Neural progenitor cell (in vitro differentiated cells): Measurements from ENCODE around the gene NEDD4. TPM values are rescaled to one million over a fixed set of nuclear protein-coding genes. Genes with fewer than 3 reads are reported as not detected.
"Not testable (repeated sequence)": the region's sequence is repeated elsewhere in the genome, so short reads cannot be mapped to it uniquely, and the experiment has no call there.

ENCODE experiments used
- DNase-seq: peaks from one replicate; pipeline ENCODE4 v3.0.0-alpha.2; 2016; ENCODE audit warnings: low spot score
- H2AFZ ChIP-seq: fragments of 200-600 bp; sonication (generic); replicated peaks from 2 replicates; pipeline ENCODE4 v1.6.1; 2016; ENCODE audit warnings: antibody characterized with exemption
- H3F3A ChIP-seq: fragments of 200-600 bp; sonication (generic); 2 replicates; pipeline ENCODE4 v1.6.1; 2016; ENCODE audit warnings: antibody characterized with exemption, low read depth
- H3K27ac ChIP-seq: fragments of 200-600 bp; sonication (generic); 2 replicates; pipeline ENCODE4 v1.5.1; 2016; ENCODE audit warnings: mild to moderate bottlenecking
- H3K27me3 ChIP-seq: fragments of 200-600 bp; sonication (generic); 2 replicates; pipeline ENCODE4 v1.6.1; 2016; ENCODE audit warnings: mild to moderate bottlenecking, moderate library complexity
- H3K36me3 ChIP-seq: fragments of 200-600 bp; sonication (generic); 2 replicates; pipeline ENCODE4 v1.5.1; 2016
- H3K4me1 ChIP-seq: fragments of 200-600 bp; sonication (generic); 2 replicates; pipeline ENCODE4 v1.6.1; 2016; ENCODE audit warnings: mixed run types
- H3K4me2 ChIP-seq: fragments of 200-600 bp; sonication (generic); 2 replicates; pipeline ENCODE4 v1.6.1; 2016
- H3K4me3 ChIP-seq: fragments of 200-600 bp; sonication (generic); 2 replicates; pipeline ENCODE4 v1.5.1; 2016
- H3K79me2 ChIP-seq: fragments of 200-600 bp; sonication (generic); 2 replicates; pipeline ENCODE4 v1.6.1; 2016; ENCODE audit warnings: low read depth
- H3K9ac ChIP-seq: fragments of 200-600 bp; sonication (generic); 2 replicates; pipeline ENCODE4 v1.6.1; 2016
- H3K9me3 ChIP-seq: fragments of 200-600 bp; sonication (generic); 2 replicates; pipeline ENCODE4 v1.5.1; 2016; ENCODE audit warnings: low read depth
- H4K20me1 ChIP-seq: fragments of 200-600 bp; sonication (generic); 2 replicates; pipeline ENCODE4 v1.6.1; 2016; ENCODE audit warnings: low read depth
- H3K27ac Mint-ChIP-seq: 3 replicates; pipeline ENCODE4 v1.8.0; 2021; ENCODE audit warnings: mixed read lengths
- H3K27me3 Mint-ChIP-seq: 2 replicates; pipeline ENCODE4 v1.8.0; 2022; ENCODE audit warnings: low read depth, mild to moderate bottlenecking, inconsistent platforms, moderate library complexity, mixed read lengths; ENCODE audit not compliant: insufficient read depth
- H3K36me3 Mint-ChIP-seq: 3 replicates; pipeline ENCODE4 v1.8.0; 2021; ENCODE audit warnings: mixed read lengths
- H3K4me1 Mint-ChIP-seq: 3 replicates; pipeline ENCODE4 v1.8.0; 2021; ENCODE audit warnings: mixed read lengths
- H3K4me3 Mint-ChIP-seq: 3 replicates; pipeline ENCODE4 v1.8.0; 2021; ENCODE audit warnings: mild to moderate bottlenecking, moderate library complexity, mixed read lengths
- H3K9me3 Mint-ChIP-seq: 3 replicates; pipeline ENCODE4 v1.8.0; 2020; ENCODE audit warnings: mixed read lengths
- CTCF ChIP-seq: fragments of 200-600 bp; sonication (generic); IDR thresholded peaks from 2 replicates; pipeline ENCODE4 v1.5.1; 2017; ENCODE audit warnings: antibody characterized with exemption, mild to moderate bottlenecking
- EZH2 ChIP-seq: fragments of 200-600 bp; sonication (generic); IDR thresholded peaks from 2 replicates; pipeline ENCODE4 v1.6.1; 2017; ENCODE audit warnings: antibody characterized with exemption, mild to moderate bottlenecking, moderate library complexity
- EZH2phosphoT487 ChIP-seq: fragments of 200-600 bp; sonication (generic); IDR thresholded peaks from 2 replicates; pipeline ENCODE4 v1.6.1; 2017; ENCODE audit warnings: antibody characterized with exemption
- total RNA-seq: library from RNA; depleted of rRNA; stranded (reverse); fragments of >200 nt; gene quantifications from 2 replicates; pipeline ENCODE4 v1.2.3, GENCODE V29; 2015; ENCODE audit warnings: low replicate concordance

Gene NEDD4
- total RNA-seq, 1 donor from 2014 or later = 36.7 TPM

- Histone ChIP-seq H3K27me3 (no peaks in the 10 kb centered on the region), H3K4me2 (no peak overlapping the region), H3K4me1 (no peaks in the 10 kb centered on the region), H3K9ac (no peak overlapping the region), H3F3A (no peaks in the 10 kb centered on the region), H3K27ac (no peak overlapping the region), H2AFZ (no peak overlapping the region), H3K4me3 (no peak overlapping the region), H3K79me2 (no peaks in the 10 kb centered on the region), H4K20me1 (no peaks in the 10 kb centered on the region), H3K9me3 (no peaks in the 10 kb centered on the region), H3K36me3 (no peaks in the 10 kb centered on the region)
- Mint-ChIP-seq H3K4me1 (no peaks in the 10 kb centered on the region), H3K27ac (no peak overlapping the region), H3K36me3 (peaks cover 1% of the 10 kb centered on the region), H3K4me3 (no peak overlapping the region), H3K9me3 (peaks cover 11% of the 10 kb centered on the region), H3K27me3 (no peaks in the 10 kb centered on the region)
- TF ChIP-seq EZH2 (no peak), EZH2phosphoT487 (no peak), CTCF (no peak)
- no peak for DNase-seq
Measured at GRCh38 chr15:56017511-56017910, 24.1 kb upstream of the NEDD4 start.

GRCh38 chr15:56016281-56016680, 22.9 kb upstream of the NEDD4 start:
- Mint-ChIP-seq H3K27ac (no peak overlapping the region), H3K4me3 (no peak overlapping the region), H3K36me3 (peaks cover 1% of the 10 kb centered on the region), H3K27me3 (no peaks in the 10 kb centered on the region), H3K9me3 (peaks cover 11% of the 10 kb centered on the region), H3K4me1 (no peaks in the 10 kb centered on the region)
- Histone ChIP-seq H3K36me3 (no peaks in the 10 kb centered on the region), H3K4me1 (no peaks in the 10 kb centered on the region), H3K9me3 (no peaks in the 10 kb centered on the region), H3K4me3 (no peak overlapping the region), H3K9ac (no peak overlapping the region), H3K27ac (no peak overlapping the region), H3F3A (no peaks in the 10 kb centered on the region), H3K79me2 (no peaks in the 10 kb centered on the region), H3K27me3 (no peaks in the 10 kb centered on the region), H3K4me2 (no peak overlapping the region), H2AFZ (no peak overlapping the region), H4K20me1 (no peaks in the 10 kb centered on the region)
- TF ChIP-seq EZH2 (no peak), CTCF (no peak), EZH2phosphoT487 (no peak)
- DNase-seq = no peak

- no peaks in the 10 kb centered on the region for H3K9me3 ChIP-seq
Measured at GRCh38 chr15:56014677-56015076, 21.3 kb upstream of the NEDD4 start.

GRCh38 chr15:56007053-56007452, 13.6 kb upstream of the NEDD4 start:
- not testable (repeated sequence) for H3K27me3 Mint-ChIP-seq, H3K27ac Mint-ChIP-seq, H3K79me2 ChIP-seq, H3K9me3 ChIP-seq, H3K36me3 Mint-ChIP-seq, H3K4me1 ChIP-seq, H3K36me3 ChIP-seq, H3K9ac ChIP-seq, H3K9me3 Mint-ChIP-seq, H3K27ac ChIP-seq, H4K20me1 ChIP-seq, H3K4me1 Mint-ChIP-seq
- peaks cover 31% of the 10 kb centered on the region for H3K27me3 ChIP-seq
- peak overlapping the region; percentile 83 for H3K4me2 ChIP-seq
- H3K4me3 Mint-ChIP-seq = peak overlapping the region; percentile 84
- H2AFZ ChIP-seq = peak overlapping the region; percentile 89
- H3K4me3 ChIP-seq = peak overlapping the region; percentile 55
- peaks cover 12% of the 10 kb centered on the region for H3F3A ChIP-seq
- peak; percentile 58 for DNase-seq

More at GRCh38 chr15:56014677-56015076, 21.3 kb upstream of the NEDD4 start:
- Mint-ChIP-seq H3K9me3 (peaks cover 11% of the 10 kb centered on the region), H3K27ac (no peak overlapping the region), H3K4me1 (no peaks in the 10 kb centered on the region), H3K36me3 (peaks cover 1% of the 10 kb centered on the region), H3K4me3 (no peak overlapping the region), H3K27me3 (no peaks in the 10 kb centered on the region)
- Histone ChIP-seq H3K36me3 (no peaks in the 10 kb centered on the region), H2AFZ (no peak overlapping the region), H3K27ac (no peak overlapping the region), H3K4me1 (no peaks in the 10 kb centered on the region), H3K9ac (no peak overlapping the region), H3K4me3 (no peak overlapping the region), H3K27me3 (no peaks in the 10 kb centered on the region), H4K20me1 (no peaks in the 10 kb centered on the region), H3F3A (no peaks in the 10 kb centered on the region), H3K79me2 (no peaks in the 10 kb centered on the region), H3K4me2 (no peak overlapping the region)
- TF ChIP-seq CTCF (no peak), EZH2phosphoT487 (no peak), EZH2 (no peak)
- DNase-seq = no peak

- H2AFZ ChIP-seq, H3K27ac Mint-ChIP-seq, H3K4me1 ChIP-seq, H3K36me3 Mint-ChIP-seq, H3K9me3 Mint-ChIP-seq, H3K4me2 ChIP-seq, H3K27ac ChIP-seq, H3K79me2 ChIP-seq, H3K4me1 Mint-ChIP-seq, H3K36me3 ChIP-seq, H3K9ac ChIP-seq, H4K20me1 ChIP-seq, H3K27me3 Mint-ChIP-seq, H3K9me3 ChIP-seq, DNase-seq: not testable (repeated sequence)
- H3K27me3 ChIP-seq = peaks cover 31% of the 10 kb centered on the region
- peak overlapping the region; percentile 41 for H3K4me3 ChIP-seq
- H3K4me3 Mint-ChIP-seq = peak overlapping the region; percentile 84
- H3F3A ChIP-seq = peaks cover 12% of the 10 kb centered on the region
Measured at GRCh38 chr15:56006371-56006770, 13.0 kb upstream of the NEDD4 start.

- not testable (repeated sequence) for DNase-seq, H2AFZ ChIP-seq, H3K36me3 Mint-ChIP-seq, H3K4me3 Mint-ChIP-seq, H3K27ac ChIP-seq, H3K27ac Mint-ChIP-seq, H3K9ac ChIP-seq, H3K9me3 ChIP-seq, H3K4me1 ChIP-seq, H3K9me3 Mint-ChIP-seq, H3K27me3 Mint-ChIP-seq, H3K4me1 Mint-ChIP-seq, H3K4me3 ChIP-seq, H3K4me2 ChIP-seq, H3K36me3 ChIP-seq, H4K20me1 ChIP-seq, H3K79me2 ChIP-seq
- Histone ChIP-seq H3K27me3 (peaks cover 31% of the 10 kb centered on the region), H3F3A (peaks cover 12% of the 10 kb centered on the region)
Measured at GRCh38 chr15:56004281-56004680, 10.9 kb upstream of the NEDD4 start.
